ENCODE data around the gene PRKCZ.

The PRKCZ gene

DNA sequence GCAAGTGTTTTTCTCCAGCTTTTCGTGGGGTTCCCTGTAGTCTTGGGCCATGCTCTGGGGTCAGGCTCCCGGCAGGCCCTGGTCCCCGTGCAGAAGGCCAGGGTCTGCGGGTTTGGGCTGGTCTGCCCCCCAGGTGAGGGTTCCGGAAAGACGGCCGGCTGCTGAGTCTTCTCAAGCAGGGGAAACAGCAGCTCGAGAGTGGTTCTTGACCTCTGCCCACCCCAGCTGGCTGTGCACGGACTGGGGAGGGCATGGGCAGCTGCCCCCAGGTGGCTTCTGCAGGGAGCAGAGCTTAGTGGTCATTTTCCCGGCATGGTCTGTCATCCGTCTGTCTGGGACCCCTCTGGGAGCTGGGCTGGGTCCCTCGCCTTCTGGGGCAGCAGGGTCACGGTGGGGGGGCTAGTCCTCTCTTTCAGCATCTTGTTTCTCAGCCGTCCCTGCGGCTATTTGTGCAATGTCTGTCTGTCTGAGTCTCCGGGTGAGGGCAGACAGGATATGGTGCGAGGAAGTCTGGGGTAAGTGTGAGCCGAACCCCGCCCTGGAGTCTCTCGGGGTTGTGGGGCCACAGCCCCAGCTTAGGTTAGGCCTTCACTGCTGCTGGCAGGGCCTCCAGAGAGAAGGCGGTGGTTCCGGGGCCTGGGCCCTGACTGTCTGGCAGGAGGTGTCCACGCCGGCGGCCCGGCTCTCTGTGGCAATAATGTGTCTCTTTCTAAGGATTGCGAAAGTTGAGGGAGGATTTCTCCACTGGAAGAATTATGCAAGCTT, 184.0 kb downstream of the PRKCZ start:
- DNase-seq: no peak

DNA sequence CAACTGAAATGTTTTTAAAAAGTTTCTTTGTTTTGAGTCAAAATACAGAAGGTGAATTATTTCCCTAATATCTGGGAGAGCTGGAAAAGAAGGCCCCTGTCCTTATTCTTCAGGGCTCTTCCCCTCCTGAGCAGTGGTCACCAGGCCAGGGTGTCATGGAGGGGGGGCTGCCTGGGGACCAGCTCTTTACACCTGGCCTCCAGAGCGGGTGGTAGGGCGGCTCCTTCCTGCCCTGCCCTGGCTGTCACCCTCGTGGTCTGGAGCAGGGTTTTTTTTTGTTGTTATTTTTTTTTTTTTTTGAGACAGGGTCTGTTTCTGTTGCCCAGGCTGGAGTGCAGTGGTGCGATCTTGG, 184.5 kb downstream of the PRKCZ start:
- DNase-seq: no peak
